GM12878 (cell line): Measurements from ENCODE around the gene AP3D1.
A peak's percentile ranks its signal among the peaks of the same experiment; 100 is the strongest.

Experiments
- CREB1 ChIP-seq: IDR thresholded peaks from 2 replicates; pipeline ENCODE4 v1.6.1; 2012; ENCODE audit warnings: low read depth, mild to moderate bottlenecking, inconsistent platforms
- MTA3 ChIP-seq: IDR thresholded peaks from 2 replicates; pipeline ENCODE4 v1.6.1; 2012; ENCODE audit warnings: low read length, inconsistent platforms, borderline replicate concordance
- PAX8 ChIP-seq: fragments of 450-650 bp; IDR thresholded peaks from 2 replicates; pipeline ENCODE4 v1.6.1; 2017; ENCODE audit warnings: mild to moderate bottlenecking, moderate library complexity
- PBX3 ChIP-seq: IDR thresholded peaks from 2 replicates; pipeline ENCODE4 v1.6.1; 2011; ENCODE audit warnings: mild to moderate bottlenecking, low read depth, low read length, moderate library complexity; ENCODE audit not compliant: insufficient replicate concordance
- RB1 ChIP-seq: fragments of 450-650 bp; formaldehyde crosslinking; IDR thresholded peaks from 2 replicates; pipeline ENCODE4 v1.6.1; 2017; ENCODE audit warnings: mild to moderate bottlenecking, borderline replicate concordance
- RELA ChIP-seq: fragments of 450-650 bp; IDR thresholded peaks from 2 replicates; pipeline ENCODE4 v1.8.0; 2014; ENCODE audit warnings: borderline replicate concordance; ENCODE audit not compliant: partially characterized antibody
- REST ChIP-seq: IDR thresholded peaks from 2 replicates; pipeline ENCODE4 v1.6.1; 2012; ENCODE audit warnings: mild to moderate bottlenecking, low read depth, low read length

GRCh38 chr19:2123682-2124387 lies 27.5 kb downstream of the AP3D1 start:
- TF ChIP-seq REST (peak; percentile 82), PBX3 (no peak), CREB1 (no peak), MTA3 (no peak), RELA (no peak), PAX8 (no peak), RB1 (no peak)
